DMS114 treated with DMSO at 0.1 percent for 48 hours (cell line): Measurements from ENCODE around the gene SEMA6D.

Experiments
- DNase-seq: peaks from one replicate; lab custom pipeline; 2025; ENCODE audit not compliant: unreplicated experiment; lab: John Stamatoyannopoulos, UW

The SEMA6D gene

GRCh38 chr15:47743385-47743784, 26.1 kb downstream of the SEMA6D start:
- no peak for DNase-seq

GRCh38 chr15:47743886-47744285, 26.6 kb downstream of the SEMA6D start:
- DNase-seq = no peak

- DNase-seq = no peak
Measured at GRCh38 chr15:47744496-47744895, 27.2 kb downstream of the SEMA6D start.

- no peak for DNase-seq
Measured at GRCh38 chr15:47744973-47745372, 27.7 kb downstream of the SEMA6D start.

GRCh38 chr15:47746516-47746915, 29.2 kb downstream of the SEMA6D start:
- DNase-seq = no peak

GRCh38 chr15:47750030-47750739, 32.9 kb downstream of the SEMA6D start:
- no peak for DNase-seq

GRCh38 chr15:47750740-47751262, 33.5 kb downstream of the SEMA6D start:
- no peak for DNase-seq

GRCh38 chr15:47753591-47753990, 36.3 kb downstream of the SEMA6D start:
- no peak for DNase-seq

- no peak for DNase-seq
Measured at GRCh38 chr15:47754312-47754711, 37.0 kb downstream of the SEMA6D start.

GRCh38 chr15:47755941-47756340, 38.6 kb downstream of the SEMA6D start:
- no peak for DNase-seq

GRCh38 chr15:47756872-47757271, 39.6 kb downstream of the SEMA6D start:
- no peak for DNase-seq

- DNase-seq = no peak
Measured at GRCh38 chr15:47757331-47757730, 40.0 kb downstream of the SEMA6D start.

- no peak for DNase-seq
Measured at GRCh38 chr15:47762621-47763020, 45.3 kb downstream of the SEMA6D start.

- no peak for DNase-seq
Measured at GRCh38 chr15:47764666-47765065, 47.4 kb downstream of the SEMA6D start.

- no peak for DNase-seq
Measured at GRCh38 chr15:47766406-47766805, 49.1 kb downstream of the SEMA6D start.

- no peak for DNase-seq
Measured at GRCh38 chr15:47767035-47767434, 49.7 kb downstream of the SEMA6D start.

- no peak for DNase-seq
Measured at GRCh38 chr15:47768735-47769134, 51.4 kb downstream of the SEMA6D start.

GRCh38 chr15:47769166-47769565, 51.9 kb downstream of the SEMA6D start:
- no peak for DNase-seq

GRCh38 chr15:47773143-47773542, 55.8 kb downstream of the SEMA6D start:
- DNase-seq = no peak

GRCh38 chr15:47778263-47778770, 61.0 kb downstream of the SEMA6D start:
- no peak for DNase-seq

- DNase-seq = no peak
Measured at GRCh38 chr15:47780971-47781370, 63.7 kb downstream of the SEMA6D start.

- no peak for DNase-seq
Measured at GRCh38 chr15:47781527-47781926, 64.2 kb downstream of the SEMA6D start.

- DNase-seq = no peak
Measured at GRCh38 chr15:47784820-47785219, 67.5 kb downstream of the SEMA6D start.
